ENCODE data around the gene MARCHF3. TPM values are rescaled to one million over a fixed set of nuclear protein-coding genes. Genes with fewer than 3 reads are reported as not detected.
"Not testable (repeated sequence)": the region's sequence is repeated elsewhere in the genome, so short reads cannot be mapped to it uniquely, and the experiment has no call there.

Gene MARCHF3
- polyA plus RNA-seq, 12 donors, result 6.0 to 13.0 (median 8.1) TPM; not detected in 1

DNA sequence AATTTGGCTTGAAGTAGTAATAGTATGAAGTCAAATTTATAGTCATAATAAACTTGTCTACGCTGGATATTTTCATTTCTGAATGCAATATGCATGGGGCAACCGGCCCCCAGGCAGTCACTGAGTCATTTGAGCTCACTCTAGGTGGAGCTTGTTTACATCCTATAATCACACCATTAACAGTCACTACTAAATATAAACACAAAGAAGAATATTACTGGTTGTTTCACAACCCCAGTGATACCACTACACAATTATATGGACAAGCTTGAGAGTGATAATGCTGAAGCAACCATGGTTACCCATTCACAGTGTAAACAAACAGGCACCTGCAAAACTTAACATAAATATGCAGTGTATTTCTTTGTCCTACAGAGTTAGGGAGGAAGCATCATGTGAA, 68.7 kb downstream of the MARCHF3 start:
- DNase-seq, result no peak

DNA sequence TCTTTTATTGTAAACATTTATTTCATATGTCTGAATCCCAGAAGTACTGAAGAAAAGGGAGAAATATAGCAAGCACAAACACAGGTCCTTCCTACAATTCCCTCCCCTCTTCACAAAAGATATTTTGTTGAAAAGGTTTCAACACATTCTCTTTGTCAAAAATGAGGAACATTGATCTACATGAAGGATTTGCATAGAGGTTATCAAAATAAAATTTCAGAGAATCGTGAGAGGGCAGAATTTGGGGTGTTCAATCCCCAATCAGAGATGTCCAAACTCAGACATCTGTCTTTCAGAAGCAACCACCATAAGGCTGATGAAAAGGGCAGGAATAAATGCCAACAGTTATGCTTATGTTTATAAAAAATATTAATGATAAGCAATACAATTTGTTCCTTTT, 69.2 kb downstream of the MARCHF3 start:
- DNase-seq, result no peak

DNA sequence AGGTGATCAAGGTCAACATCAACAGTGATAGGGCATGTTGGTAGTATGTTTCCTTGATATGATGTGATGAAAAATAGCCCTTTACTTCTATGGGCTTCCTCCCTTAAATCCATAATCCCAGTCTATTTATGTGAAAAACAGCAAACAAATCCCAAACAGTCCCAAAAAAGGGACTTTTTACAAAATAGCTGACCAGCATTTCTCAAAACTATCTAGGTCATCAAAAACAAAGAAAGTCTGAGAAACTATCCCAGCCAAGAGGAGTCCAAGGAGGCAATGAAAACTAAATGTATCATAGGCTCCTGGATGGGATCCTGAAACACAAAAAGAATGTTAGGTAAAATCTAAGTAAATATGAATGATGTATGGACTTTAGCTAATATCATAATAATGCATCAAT, 71.2 kb downstream of the MARCHF3 start:
- no peak for DNase-seq

DNA sequence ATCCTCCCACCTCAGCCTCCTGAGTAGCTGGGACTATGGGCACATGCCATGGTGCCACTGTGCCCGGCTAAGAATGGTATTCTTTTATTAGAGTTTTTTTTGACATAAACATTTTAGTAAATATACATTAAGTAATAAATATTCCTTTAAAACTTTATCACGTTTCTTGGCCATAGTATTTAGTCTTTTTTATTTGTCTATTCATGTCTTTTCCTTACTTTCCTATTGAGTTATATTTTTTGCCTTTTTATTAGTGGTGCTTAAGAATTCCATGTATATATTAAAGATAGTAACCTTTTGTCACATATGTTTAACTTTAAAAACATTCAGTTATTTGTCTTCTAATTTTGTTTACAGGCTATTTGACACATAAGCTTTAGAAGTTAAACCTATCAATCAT, 73.4 kb downstream of the MARCHF3 start:
- no peak for DNase-seq

- DNase-seq, result no peak
These were observed 75.4 kb downstream of the MARCHF3 start for GRCh38 chr5:126954981-126955380.

- DNase-seq, result no peak
These were observed 76.7 kb downstream of the MARCHF3 start for GRCh38 chr5:126953640-126954039.

- DNase-seq, result no peak
These were observed 80.9 kb downstream of the MARCHF3 start for GRCh38 chr5:126949475-126949874.

GRCh38 chr5:126948453-126948852, 81.9 kb downstream of the MARCHF3 start:
- DNase-seq, result no peak

DNA sequence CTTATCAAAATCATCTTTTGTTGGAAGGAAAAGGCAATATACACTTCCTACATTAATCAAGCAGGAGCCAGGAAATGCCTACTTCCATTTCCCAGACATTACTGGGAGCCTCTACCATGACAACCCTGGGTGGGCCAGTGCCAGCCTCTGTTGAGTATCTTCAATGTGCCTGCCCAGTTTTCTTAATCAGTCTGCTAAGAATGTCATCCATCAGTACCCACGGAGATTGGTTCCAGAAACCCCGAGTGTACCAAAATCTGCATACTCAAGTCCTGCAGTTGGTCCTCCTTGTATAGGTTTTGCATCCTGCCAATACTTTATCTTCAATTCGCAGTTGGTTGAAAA, 82.4 kb downstream of the MARCHF3 start:
- DNase-seq, result no peak

DNA sequence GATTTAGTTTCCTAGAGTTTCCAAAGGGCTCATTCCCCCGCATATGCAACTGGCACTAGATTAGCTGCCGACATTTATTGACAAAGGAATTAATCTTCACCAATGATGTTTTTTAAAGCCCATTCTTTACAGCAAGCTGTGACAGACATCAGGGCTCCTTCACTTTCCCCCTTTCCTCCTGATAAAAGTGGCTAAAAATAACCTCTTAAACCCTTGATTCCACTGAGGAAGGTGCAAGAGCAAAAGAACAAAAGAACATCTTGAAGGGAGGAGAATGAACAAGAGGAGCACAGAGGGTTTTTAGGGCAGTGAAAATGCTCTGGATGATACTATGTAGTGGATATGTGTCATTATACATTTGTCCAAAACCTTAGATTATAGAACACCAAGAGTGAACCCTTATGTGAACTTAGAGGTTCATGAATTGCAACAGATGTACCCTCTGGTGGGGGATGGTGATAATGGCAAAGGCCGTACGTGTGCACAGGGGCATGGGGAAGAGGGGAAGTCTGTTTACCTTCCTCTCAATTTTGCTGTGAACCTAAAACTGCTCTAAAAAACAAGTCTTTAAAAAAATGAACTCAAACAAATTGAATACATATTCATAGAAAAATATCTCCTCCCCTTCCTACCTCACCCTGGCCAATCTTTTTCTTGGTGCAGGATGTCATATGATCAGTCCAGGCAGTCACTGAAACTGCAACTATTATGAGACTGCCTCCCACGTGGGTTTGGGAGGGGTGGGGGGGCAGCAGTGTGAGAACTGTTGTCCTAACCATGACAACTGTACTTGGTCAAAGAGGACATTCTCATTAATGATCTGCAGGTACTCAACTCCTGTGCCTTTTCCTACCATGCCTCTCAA, 83.0 kb downstream of the MARCHF3 start:
- no peak for DNase-seq

DNA sequence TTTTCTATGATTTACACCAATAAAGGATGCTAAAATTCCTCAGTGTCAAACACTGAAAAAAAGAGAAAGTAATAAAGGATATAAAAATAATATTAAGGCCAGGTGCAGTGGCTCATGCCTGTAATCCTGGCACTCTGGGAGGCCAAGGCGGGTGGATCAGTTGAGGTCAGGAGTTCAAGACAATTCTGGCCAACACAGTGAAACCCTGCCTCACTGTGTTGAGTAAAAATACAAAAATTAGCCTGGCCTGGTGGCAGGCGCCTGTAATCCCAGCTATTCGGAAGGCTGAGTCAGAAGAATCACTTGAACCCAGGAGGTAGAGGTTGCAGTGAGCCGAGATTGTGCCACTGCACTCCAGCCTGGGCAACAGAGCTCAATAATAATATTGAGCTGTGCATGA, 87.5 kb downstream of the MARCHF3 start:
- DNase-seq, result not testable (repeated sequence)

DNA sequence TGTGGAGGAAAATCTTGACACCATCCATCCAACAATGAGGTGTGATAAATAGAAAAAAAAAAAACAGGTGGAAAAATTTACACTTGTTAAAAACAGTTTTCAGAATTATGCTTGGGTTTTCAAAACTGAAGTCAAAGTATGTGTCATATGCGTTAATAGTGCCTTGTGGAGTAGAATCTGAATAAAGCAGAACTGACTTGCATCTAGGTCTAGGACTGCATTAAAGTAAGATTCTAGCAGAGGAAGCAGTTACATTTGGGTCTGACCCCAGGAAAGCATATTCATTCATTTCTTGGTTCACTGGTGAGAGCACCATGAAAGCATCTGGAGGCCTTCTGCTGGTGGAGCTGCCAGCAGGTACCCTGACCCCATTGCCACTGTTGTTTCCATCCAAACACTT, 89.0 kb downstream of the MARCHF3 start:
- DNase-seq, result no peak

GRCh38 chr5:126939887-126940286, 90.5 kb downstream of the MARCHF3 start:
- DNase-seq, result no peak

- no peak for DNase-seq
These were observed 91.9 kb downstream of the MARCHF3 start for GRCh38 chr5:126938466-126938865.

DNA sequence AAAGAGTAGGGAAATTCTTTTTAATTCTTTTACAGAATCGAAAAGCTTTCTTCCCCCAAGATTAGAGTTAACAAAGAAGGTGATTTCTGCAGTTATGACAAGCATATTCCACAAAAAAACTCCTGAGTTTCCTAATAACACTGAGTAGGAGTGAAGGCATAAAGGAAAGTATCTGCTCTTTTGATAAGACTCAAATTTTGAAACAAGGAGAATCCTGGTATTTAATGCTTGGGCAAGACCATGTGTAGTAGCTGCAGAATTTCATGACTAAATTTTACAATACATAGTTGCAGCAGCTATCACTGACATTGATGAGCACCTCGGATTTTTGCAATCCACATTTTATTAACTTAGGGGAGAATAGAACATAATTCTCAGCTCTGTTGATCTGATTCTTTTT, 92.6 kb downstream of the MARCHF3 start:
- no peak for DNase-seq

GRCh38 chr5:126936775-126937418, 93.5 kb downstream of the MARCHF3 start:
- no peak for DNase-seq

GRCh38 chr5:126931963-126932660, 98.2 kb downstream of the MARCHF3 start:
- no peak for DNase-seq

GRCh38 chr5:126928041-126928440, 102.3 kb downstream of the MARCHF3 start:
- no peak for DNase-seq

- no peak for DNase-seq
These were observed 102.9 kb downstream of the MARCHF3 start for GRCh38 chr5:126927429-126927828.

DNA sequence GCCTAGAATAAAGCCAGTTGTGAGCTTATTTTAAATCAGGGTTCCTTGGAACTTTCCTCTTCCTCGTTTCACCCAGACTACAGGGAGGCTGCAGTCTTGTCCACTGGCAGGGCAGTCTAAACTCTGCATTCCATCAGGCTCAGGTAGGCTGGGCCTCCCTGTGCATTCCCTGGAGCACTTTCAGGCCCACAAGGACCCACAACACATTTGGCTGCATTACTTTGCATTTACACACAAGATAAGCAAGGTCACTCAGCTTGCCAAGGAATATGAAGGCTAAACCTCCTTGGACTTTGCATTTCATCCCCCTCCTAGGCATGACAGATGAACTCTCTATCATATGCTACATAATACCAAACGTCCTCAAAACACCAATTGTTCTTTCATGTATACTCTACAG, 104.2 kb downstream of the MARCHF3 start:
- DNase-seq, result no peak

GRCh38 chr5:126925482-126925881, 104.9 kb downstream of the MARCHF3 start:
- no peak for DNase-seq

GRCh38 chr5:126924331-126925033, 105.9 kb downstream of the MARCHF3 start:
- DNase-seq, result no peak
